WI38 (cell line): Measurements from ENCODE around the gene SERPINB5.

Source experiments
- H3K4me3 ChIP-seq: 2 replicates; pipeline ENCODE4 v1.5.1; 2011; ENCODE audit warnings: low read depth, mild to moderate bottlenecking, control low read depth, low read length
- TF ChIP-seq, protein P1 (sequence below): IDR thresholded peaks from 2 replicates; pipeline ENCODE4 v1.5.1; 2012; ENCODE audit warnings: low read depth, mild to moderate bottlenecking, control low read depth, low read length

SERPINB5 gene

DNA sequence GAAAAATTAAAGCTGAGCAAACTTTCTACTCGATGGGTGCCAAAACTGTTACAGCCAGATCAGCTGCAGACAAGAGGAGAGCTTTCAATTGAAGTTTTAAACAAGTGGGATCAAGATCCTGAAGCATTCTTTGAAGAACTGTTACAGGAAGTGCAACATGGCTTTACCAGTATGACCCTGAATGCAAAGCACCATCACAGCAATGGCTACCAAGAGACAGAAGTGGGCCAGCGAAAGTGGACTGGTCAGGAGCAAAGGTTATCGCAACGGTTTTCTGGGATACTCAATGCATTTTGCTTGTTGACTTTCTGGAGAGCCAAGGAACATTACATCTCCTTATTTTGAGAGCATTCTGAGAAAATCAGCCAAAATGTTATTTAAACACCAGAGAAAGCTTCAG is 9.1 kb upstream of the SERPINB5 start:
- TF ChIP-seq, protein P1, sequence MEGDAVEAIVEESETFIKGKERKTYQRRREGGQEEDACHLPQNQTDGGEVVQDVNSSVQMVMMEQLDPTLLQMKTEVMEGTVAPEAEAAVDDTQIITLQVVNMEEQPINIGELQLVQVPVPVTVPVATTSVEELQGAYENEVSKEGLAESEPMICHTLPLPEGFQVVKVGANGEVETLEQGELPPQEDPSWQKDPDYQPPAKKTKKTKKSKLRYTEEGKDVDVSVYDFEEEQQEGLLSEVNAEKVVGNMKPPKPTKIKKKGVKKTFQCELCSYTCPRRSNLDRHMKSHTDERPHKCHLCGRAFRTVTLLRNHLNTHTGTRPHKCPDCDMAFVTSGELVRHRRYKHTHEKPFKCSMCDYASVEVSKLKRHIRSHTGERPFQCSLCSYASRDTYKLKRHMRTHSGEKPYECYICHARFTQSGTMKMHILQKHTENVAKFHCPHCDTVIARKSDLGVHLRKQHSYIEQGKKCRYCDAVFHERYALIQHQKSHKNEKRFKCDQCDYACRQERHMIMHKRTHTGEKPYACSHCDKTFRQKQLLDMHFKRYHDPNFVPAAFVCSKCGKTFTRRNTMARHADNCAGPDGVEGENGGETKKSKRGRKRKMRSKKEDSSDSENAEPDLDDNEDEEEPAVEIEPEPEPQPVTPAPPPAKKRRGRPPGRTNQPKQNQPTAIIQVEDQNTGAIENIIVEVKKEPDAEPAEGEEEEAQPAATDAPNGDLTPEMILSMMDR = no peak
- no peak overlapping the region for H3K4me3 ChIP-seq

DNA sequence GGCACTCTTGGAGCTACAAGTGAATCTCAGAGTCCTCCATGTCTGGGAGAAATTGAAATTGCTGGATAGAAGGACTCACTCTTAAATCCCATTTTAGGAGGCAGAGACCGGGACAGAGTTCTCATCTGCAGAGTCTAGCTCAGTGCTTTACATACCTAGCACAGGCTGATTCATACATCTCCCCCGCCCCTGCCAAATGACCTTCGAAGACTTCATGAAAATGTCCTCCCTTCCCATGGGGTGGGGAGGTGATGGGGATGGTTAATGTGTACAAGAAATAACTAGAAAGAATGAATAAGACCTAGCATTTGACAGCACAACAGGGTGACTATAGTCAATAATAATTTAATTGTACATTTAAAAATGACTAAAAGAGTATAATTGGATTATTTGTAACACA is 8.2 kb upstream of the SERPINB5 start:
- TF ChIP-seq, protein P1 = no peak
- H3K4me3 ChIP-seq = no peak overlapping the region

DNA sequence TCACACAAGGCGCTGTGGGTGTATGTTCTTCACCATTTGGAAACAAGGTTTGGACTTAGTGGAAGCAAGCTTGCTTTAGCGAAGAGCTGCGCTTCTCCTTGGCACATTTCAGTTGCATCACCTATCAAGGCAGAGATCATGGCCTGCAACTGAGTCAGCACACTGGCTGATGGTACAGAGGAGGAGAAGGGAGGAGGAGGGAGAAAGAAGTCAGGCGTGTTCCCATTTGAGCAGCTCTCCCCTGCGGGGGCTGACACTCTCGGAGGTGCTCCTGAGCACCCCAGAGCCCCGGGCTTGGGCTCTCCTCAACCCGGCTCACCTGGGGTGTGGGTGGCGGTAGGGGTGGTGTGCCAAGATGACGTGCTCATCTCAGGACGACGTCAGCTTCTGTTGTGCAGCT is 6.0 kb upstream of the SERPINB5 start:
- TF ChIP-seq, protein P1 = no peak
- H3K4me3 ChIP-seq = no peak overlapping the region

DNA sequence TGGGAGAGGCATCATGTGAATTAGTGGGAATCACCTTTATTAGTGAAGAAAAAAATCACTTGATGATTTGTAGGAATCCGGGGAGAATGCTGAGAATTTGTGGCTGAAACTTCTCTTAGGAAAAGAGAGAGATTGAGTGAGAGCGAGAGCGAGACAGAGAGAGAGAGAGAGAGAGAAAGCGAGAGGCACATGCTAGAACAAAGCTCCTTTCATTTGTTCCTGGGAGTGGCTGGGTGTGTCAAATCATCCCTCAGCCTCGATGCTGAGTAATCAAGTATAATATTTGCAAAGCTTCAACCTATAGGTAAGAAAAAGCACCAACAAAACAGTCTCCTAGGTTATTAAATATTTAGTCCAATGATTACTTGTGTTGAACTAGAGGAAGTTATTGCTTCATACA is 4.4 kb upstream of the SERPINB5 start:
- no peak overlapping the region for H3K4me3 ChIP-seq
- TF ChIP-seq, protein P1 = no peak

DNA sequence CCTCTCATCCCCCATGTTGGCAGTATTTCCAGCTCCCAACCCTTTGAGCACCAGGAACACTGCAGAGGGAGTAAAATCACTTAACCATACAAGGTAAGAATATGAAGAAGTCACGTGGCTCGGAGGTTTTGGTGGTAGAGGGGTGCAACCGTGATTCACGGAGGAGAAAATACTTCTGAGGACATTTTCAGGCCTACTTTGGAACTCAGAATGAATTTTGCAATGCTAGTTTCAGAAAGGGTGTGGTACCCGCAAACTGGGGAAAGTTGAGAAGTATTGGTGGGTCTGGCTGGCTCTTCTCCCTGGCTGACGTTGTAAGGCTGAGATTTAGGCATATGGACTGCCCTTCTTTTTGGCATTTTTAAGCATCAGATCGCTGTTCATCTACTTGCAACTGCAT is 442 bp downstream of the SERPINB5 start:
- no peak overlapping the region for H3K4me3 ChIP-seq
- TF ChIP-seq, protein P1 = no peak

DNA sequence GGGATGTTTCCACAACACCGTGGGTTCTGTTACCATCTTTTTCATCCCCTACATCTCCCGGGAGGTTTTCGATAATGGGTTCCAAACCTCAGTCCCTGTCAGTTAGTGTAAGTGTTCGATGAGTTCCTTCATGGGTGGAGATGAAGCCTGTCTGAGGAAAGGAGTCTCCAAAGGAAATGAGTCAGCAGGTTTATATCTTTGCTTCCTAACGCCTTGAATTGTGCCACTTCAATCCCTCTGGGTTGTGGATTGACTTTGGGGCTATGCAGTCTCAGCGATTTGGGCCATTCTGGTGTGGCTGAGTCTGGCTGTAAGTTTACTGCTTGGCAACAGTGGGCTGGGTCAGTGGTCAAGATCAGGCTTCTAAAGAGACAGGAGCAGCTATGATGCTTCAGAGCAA is 1.2 kb downstream of the SERPINB5 start:
- no peak overlapping the region for H3K4me3 ChIP-seq
- TF ChIP-seq, protein P1 = no peak

DNA sequence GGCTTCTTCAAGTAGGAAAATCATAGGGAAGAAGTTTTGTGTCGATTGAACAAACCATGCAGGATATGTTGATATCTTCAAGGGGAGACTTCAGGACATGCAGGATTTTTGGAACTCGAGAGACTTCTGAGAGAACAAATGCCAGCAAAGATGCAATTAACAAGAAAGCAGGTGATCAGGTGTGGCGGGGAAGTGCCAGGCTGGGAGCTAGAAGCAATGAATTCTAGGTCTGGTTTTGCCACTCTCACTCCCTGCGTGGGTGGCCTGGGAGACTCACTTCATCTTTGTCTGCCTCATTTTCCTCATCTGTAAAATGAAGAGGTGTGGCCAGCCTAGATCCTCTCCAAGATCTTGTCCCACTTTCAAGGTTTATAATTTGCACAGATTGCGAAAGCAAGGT is 3.1 kb downstream of the SERPINB5 start:
- TF ChIP-seq, protein P1 = no peak
- H3K4me3 ChIP-seq = no peak overlapping the region
